GM18951 (cell line): ENCODE measurements around the gene RMRP.

Source experiments
- POLR2A ChIP-seq: IDR thresholded peaks from 4 replicates; pipeline ENCODE4 v1.6.1; 2011; ENCODE audit warnings: mild to moderate bottlenecking; ENCODE audit not compliant: insufficient read length, insufficient read depth; ENCODE audit errors: extremely low read depth
- in situ Hi-C: fragments of 300-500 bp; cut with MboI; formaldehyde crosslinking; loops from one replicate; pipeline ENCODE4 v1.12.0; 2022; ENCODE audit warnings: low sequenced_read_pairs, mixed read lengths, inconsistent platforms; ENCODE audit not compliant: unreplicated experiment

The RMRP gene

DNA sequence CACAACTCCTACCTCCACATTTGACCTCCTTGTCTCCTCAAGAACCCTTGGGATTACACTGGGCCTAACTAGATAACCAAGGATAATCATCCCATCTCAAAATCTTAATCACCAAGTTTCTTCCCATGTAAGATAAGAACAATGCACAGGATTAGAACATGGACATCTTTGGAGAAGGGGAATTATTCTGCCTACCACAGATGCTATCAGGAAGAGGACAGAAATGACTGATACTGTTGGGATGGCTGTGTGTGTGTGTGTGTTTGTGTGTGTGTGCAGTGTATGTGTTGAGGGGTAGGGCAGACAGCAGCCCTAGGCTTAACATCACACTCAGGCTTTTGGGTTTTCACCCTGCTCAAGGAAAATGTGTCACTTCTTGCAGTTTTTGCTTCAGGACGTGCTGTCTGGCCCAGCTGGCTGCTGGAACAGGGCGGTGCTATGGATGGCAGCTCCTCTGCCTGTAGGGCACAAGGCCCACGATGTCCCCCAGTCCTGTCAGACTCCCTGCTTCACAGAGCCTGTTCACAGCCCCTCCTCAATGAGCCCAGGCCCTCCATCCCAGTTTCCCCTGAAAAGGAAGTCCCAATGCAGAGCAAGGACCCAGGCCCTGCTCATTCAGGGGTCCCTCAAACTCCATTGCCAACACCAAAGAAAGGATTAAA, 23.7 kb upstream of the RMRP start:
- TF ChIP-seq POLR2A, result no peak
- in situ Hi-C loops, result no loop called here

GRCh38 chr9:35680331-35681105, 22.7 kb upstream of the RMRP start:
- in situ Hi-C loops, result no loop called here
- TF ChIP-seq POLR2A, result peak; percentile 18

- in situ Hi-C loops, result no loop called here
- TF ChIP-seq POLR2A, result no peak
Observed at GRCh38 chr9:35679766-35680330, 22.0 kb upstream of the RMRP start.

- in situ Hi-C loops, result no loop called here
- no peak for TF ChIP-seq POLR2A
Observed at GRCh38 chr9:35679091-35679490, 21.3 kb upstream of the RMRP start.

GRCh38 chr9:35675732-35676392, 18.0 kb upstream of the RMRP start:
- no peak for TF ChIP-seq POLR2A
- in situ Hi-C loops, result no loop called here

DNA sequence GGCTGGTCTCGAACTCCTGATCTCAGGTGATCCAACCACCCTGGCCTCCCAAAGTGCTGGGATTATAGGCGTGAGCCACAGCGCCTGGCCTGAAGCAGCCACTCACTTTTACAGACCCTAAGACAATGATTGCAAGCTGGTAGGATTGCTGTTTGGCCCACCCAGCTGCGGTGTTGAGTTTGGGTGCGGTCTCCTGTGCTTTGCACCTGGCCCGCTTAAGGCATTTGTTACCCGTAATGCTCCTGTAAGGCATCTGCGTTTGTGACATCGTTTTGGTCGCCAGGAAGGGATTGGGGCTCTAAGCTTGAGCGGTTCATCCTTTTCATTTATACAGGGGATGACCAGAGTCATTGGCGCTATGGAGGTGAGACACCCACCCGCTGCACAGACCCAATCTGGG, 17.4 kb upstream of the RMRP start:
- TF ChIP-seq POLR2A, result no peak
- in situ Hi-C loops, result no loop called here

GRCh38 chr9:35674025-35674361, 16.2 kb upstream of the RMRP start:
- in situ Hi-C loops, result no loop called here
- no peak for TF ChIP-seq POLR2A

DNA sequence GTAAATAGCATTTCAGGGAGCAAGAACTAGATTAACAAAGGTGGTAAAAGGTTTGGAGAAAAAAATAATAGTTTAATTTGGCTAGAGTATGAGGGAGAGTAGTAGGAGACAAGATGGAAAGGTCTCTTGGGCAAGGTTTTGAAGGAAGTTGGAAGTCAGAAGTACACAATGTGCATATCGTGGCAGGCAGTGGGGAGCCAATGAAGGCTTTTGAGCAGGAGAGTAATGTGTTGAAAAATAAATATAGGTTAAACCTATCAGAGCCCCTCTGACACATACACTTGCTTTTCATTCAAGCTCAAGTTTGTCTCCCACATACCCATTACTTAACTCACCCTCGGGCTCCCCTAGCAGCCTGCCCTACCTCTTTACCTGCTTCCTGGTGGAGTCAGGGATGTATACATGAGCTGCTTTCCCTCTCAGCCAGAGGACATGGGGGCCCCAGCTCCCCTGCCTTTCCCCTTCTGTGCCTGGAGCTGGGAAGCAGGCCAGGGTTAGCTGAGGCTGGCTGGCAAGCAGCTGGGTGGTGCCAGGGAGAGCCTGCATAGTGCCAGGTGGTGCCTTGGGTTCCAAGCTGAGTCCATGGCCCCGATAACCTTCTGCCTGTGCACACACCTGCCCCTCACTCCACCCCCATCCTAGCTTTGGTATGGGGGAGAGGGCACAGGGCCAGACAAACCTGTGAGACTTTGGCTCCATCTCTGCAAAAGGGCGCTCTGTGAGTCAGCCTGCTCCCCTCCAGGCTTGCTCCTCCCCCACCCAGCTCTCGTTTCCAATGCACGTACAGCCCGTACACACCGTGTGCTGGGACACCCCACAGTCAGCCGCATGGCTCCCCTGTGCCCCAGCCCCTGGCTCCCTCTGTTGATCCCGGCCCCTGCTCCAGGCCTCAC, 15.6 kb upstream of the RMRP start, which contains the start of gene CA9:
CA9 (plus strand) TSS at position 797 of the 893 bp plus-strand sequence; CDS start at position 829, 32 bp downstream.
- in situ Hi-C loops, result no loop called here
- TF ChIP-seq POLR2A, result no peak

DNA sequence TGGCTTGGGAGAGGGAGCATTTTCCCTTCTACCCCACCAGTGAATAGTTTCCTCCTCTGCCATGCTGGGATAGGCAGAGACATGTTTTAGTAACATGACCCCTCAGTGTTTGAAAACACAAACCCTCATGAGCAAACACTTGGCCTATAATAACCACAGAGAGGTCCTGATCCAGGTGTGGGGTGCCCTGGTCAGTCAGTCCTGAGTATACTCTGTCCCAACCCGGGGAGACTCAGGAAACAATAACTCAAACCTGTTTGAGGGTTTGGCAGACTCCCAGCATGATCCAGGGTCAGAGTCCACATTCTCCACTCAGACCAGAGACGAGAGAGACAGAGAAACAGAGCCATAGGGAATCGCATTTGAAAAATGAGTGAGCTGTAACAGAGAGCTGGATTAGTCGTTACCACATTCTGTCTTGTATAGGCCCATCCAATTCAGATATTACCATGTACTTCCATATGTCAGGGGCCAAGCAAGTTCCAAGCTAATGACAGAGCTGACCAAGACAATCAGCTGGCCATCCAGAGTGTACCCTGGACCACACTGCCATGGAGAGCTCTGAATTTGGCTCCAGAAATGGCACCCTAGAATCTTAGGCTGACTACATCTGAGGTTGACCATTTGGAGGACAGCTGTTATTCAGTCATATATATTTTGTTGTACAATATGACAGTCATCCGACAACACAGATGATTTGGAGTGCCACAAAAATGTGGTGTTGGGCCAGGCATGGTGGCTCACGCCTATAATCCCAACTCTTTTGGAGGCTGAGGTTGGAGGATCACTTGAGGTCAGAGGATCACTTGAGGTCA, 11.7 kb upstream of the RMRP start:
- no peak for TF ChIP-seq POLR2A
- in situ Hi-C loops, result no loop called here

DNA sequence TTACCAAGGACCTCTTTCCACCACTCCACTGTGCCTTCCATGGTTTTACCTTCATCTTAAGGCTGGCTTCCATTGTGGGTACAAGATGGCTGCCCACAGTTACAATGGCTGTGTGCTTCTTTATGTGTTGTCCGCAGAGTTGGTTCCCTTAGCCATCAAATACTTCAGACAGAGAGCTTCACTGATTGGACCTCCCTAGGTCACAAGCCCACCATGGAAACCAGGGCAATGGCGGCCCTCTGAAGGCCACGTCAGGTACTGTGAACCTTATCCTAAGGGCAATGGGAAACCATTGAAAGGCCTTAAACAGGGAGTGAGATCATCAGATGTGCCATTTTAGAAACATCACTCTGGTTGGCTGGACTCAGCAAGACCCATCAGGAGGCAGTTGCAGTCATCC, 10.1 kb upstream of the RMRP start:
- in situ Hi-C loops, result no loop called here
- TF ChIP-seq POLR2A, result no peak

GRCh38 chr9:35666549-35666948, 8.7 kb upstream of the RMRP start:
- TF ChIP-seq POLR2A, result no peak
- in situ Hi-C loops, result no loop called here

- in situ Hi-C loops, result no loop called here
- no peak for TF ChIP-seq POLR2A
Observed at GRCh38 chr9:35666045-35666444, 8.2 kb upstream of the RMRP start.
